Astrocyte (in vitro differentiated cells and primary cell): ENCODE measurements around the gene SNAPC3.
A peak's percentile ranks its signal among the peaks of the same experiment; 100 is the strongest.

Experiments used
- EZH2 ChIP-seq: IDR thresholded peaks from 2 replicates; pipeline ENCODE4 v1.6.1; 2012; ENCODE audit warnings: mild to moderate bottlenecking, low read length, inconsistent platforms; ENCODE audit not compliant: insufficient read depth
- TF ChIP-seq, protein P1 (sequence below): IDR thresholded peaks from 2 replicates; pipeline ENCODE4 v1.5.1; 2011; ENCODE audit warnings: low read depth, mild to moderate bottlenecking, inconsistent platforms, low read length, moderate library complexity; ENCODE audit not compliant: insufficient read depth

DNA sequence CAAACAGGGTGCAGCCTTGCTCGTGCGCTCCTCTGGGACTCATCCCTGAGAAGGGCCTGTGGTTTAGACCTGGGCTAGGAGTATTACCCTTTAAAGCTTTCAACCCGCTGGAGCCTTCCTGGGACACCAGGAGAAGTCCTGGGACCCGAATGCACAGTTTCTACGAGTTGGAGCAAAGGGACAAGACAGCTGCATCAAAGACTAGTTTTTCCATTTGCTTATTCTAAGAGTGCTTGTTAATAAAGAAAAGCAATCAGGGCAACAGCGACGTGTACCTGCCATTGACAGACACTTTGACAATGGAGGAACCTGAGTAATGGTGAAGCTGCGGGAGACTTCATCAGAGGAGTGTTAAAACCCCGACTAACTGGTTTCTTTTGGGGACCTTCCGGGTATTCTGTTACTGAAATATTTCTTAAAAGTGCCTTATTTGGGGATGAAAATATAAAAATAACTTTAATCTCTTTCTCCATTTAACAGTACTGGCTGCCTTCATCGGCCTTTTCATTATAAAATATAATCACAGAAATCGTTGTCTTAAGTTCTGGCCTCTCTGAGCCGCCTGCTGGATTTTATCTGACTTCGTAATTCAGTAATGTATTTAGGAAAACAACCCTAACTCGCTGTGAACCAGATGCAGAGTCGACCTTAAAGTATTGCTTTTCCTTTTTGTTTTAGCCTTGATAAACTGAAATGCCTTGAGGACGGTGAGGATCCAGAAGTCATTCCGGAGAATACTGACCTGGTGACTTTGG, 732 bp downstream of the SNAPC3 start:
- TF ChIP-seq, protein P1, sequence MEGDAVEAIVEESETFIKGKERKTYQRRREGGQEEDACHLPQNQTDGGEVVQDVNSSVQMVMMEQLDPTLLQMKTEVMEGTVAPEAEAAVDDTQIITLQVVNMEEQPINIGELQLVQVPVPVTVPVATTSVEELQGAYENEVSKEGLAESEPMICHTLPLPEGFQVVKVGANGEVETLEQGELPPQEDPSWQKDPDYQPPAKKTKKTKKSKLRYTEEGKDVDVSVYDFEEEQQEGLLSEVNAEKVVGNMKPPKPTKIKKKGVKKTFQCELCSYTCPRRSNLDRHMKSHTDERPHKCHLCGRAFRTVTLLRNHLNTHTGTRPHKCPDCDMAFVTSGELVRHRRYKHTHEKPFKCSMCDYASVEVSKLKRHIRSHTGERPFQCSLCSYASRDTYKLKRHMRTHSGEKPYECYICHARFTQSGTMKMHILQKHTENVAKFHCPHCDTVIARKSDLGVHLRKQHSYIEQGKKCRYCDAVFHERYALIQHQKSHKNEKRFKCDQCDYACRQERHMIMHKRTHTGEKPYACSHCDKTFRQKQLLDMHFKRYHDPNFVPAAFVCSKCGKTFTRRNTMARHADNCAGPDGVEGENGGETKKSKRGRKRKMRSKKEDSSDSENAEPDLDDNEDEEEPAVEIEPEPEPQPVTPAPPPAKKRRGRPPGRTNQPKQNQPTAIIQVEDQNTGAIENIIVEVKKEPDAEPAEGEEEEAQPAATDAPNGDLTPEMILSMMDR, result peak; percentile 19
- TF ChIP-seq EZH2, result no peak
